Measurements from ENCODE around the gene HSP90AB1. TPM values are rescaled to one million over a fixed set of nuclear protein-coding genes. Genes with fewer than 3 reads are reported as not detected.

The HSP90AB1 gene
- total RNA-seq, 4 donors from 2014 or later: 336 to 897 (median 564) TPM

DNA sequence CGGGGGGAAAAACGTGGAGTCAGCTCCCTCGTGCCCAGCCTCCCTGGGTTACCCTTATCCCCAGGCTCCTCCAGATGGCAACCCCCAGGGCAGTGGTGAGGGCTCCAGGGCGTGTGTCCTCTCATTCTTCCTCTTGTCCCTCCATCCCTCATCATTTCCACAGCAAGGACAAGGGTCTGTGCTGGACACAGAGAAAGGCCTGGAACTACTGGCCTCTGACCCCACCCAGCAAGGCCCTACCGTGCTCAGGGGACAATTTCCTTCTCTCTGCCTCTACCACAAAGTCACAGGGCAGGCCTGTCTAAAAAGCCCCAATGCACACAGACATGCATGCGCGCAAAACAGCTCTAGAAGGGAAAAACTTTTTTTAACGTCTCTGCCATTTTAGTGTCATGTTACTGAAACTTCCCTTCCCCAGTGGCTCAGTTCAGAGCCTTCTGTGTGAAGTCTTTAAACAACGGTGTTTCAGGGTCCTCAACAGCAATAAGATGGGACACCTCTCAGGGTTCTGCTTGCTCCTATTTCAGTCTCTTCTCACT lies 11.5 kb downstream of the HSP90AB1 start:
- H3K4me1 ChIP-seq: peaks cover 0 to 15% of the 10 kb centered on the region in 2 donors
- peak in 1 of 2 donors; percentile 14 for DNase-seq
- TF ChIP-seq, protein P1, sequence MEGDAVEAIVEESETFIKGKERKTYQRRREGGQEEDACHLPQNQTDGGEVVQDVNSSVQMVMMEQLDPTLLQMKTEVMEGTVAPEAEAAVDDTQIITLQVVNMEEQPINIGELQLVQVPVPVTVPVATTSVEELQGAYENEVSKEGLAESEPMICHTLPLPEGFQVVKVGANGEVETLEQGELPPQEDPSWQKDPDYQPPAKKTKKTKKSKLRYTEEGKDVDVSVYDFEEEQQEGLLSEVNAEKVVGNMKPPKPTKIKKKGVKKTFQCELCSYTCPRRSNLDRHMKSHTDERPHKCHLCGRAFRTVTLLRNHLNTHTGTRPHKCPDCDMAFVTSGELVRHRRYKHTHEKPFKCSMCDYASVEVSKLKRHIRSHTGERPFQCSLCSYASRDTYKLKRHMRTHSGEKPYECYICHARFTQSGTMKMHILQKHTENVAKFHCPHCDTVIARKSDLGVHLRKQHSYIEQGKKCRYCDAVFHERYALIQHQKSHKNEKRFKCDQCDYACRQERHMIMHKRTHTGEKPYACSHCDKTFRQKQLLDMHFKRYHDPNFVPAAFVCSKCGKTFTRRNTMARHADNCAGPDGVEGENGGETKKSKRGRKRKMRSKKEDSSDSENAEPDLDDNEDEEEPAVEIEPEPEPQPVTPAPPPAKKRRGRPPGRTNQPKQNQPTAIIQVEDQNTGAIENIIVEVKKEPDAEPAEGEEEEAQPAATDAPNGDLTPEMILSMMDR (IDR thresholded peaks at IDR 0.05): no peak
- TF ChIP-seq POLR2A (IDR thresholded peaks at IDR 0.05): no peak
- no peak overlapping the region for H3K4me3 ChIP-seq
- intact Hi-C loops (cut with DNase I; ENCODE audit: low total_unique reads): no loop called here
- H3K27ac ChIP-seq: peak overlapping the region; percentile 90 to 96
- H3K36me3 ChIP-seq: no peaks in the 10 kb centered on the region
- H3K27me3 ChIP-seq: no peaks in the 10 kb centered on the region
- no peaks in the 10 kb centered on the region for H3K9me3 ChIP-seq

DNA sequence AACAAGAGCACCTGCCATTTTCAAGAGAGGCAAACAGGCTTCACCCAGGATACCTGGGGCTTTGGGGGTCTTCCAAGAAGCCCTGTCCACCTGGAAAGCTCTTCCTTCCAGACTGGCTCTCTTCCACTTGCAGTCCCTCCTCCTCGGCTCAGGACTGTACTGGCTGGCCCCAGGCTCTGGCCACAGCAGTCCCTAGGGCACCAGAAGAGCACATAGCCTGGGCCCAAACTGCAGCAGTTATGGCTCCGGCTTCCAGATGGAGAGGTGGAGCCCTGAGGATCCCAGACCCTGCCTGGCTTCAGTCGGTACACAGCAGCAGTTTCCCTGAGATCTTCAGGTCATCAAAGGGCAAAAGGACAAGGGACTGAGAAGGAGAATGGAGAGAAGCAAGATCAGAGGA lies 12.0 kb downstream of the HSP90AB1 start:
- Histone ChIP-seq H3K27ac (no peak overlapping the region), H3K4me3 (no peak overlapping the region), H3K9me3 (no peaks in the 10 kb centered on the region), H3K4me1 (peaks cover 0 to 21% of the 10 kb centered on the region in 2 donors), H3K36me3 (no peaks in the 10 kb centered on the region), H3K27me3 (no peaks in the 10 kb centered on the region)
- intact Hi-C loops (cut with DNase I; ENCODE audit: low total_unique reads): no loop called here
- TF ChIP-seq, protein P1 (IDR thresholded peaks at IDR 0.05): no peak
- no peak for TF ChIP-seq POLR2A (IDR thresholded peaks at IDR 0.05)
- DNase-seq: no peak

DNA sequence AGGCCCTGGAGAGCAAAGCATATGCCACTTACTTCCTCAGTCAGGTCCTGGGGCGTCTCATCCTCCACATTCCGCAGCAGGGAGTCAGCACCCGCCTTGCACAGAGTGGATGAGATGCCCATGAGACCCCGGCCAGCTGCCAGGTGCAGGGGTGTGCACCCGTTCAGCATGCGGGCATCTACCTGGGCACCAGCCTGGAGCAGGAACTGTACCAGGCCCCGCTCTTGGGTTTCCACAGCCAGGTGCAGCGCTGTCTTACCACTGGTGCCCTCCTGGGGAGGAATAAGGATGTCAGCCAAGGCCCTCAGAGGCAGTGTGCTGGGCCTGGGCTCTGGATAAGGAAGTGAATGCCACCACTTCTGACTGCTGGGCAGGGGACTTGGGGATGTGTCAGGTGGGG lies 13.1 kb downstream of the HSP90AB1 start:
- H3K36me3 ChIP-seq: no peaks in the 10 kb centered on the region
- intact Hi-C loops (cut with DNase I; ENCODE audit: low total_unique reads): no loop called here
- H3K27ac ChIP-seq: no peak overlapping the region
- no peak for DNase-seq
- H3K27me3 ChIP-seq: no peaks in the 10 kb centered on the region
- no peak for TF ChIP-seq POLR2A (IDR thresholded peaks at IDR 0.05)
- H3K4me1 ChIP-seq: peaks cover 0 to 27% of the 10 kb centered on the region in 2 donors
- no peaks in the 10 kb centered on the region for H3K9me3 ChIP-seq
- no peak overlapping the region for H3K4me3 ChIP-seq

DNA sequence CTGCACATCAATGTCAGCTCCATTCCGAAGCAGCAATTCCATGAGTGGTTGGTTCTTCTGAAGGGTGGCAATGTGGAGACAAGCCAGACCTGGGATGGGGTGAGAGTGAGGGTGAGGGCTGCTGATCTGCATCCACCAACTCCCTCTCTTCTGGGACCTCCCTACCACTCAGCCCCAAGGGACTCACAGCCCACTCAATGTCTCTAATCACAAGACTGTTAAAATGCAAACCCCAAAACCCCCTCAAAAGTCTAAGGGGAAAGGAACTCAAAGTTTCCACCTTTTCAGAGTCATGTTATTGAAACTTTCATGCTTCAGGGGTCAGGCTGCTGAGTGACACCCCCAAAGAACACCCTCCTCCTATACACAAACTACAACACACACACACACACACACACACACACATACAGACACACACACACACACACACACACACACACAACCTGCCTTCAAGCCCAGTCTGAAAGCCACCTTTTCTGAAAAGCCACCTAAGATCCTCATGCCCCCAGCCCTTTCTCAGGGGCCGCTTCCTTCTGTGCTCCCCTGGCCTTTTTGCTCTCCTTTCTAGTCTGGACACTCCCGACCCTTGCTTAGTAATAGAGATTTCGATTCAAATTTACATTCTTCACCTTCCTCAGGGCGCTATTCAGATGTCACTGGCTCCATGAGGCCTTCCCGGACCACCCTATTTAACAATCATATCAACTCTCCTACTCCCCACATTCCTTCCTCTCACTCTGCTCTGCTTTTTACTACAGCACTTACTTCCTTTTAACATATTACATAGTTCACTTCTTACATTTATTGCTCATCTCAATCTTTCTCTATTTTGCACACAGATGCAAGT lies 13.8 kb downstream of the HSP90AB1 start:
- H3K4me3 ChIP-seq: no peak overlapping the region
- no peaks in the 10 kb centered on the region for H3K27me3 ChIP-seq

DNA sequence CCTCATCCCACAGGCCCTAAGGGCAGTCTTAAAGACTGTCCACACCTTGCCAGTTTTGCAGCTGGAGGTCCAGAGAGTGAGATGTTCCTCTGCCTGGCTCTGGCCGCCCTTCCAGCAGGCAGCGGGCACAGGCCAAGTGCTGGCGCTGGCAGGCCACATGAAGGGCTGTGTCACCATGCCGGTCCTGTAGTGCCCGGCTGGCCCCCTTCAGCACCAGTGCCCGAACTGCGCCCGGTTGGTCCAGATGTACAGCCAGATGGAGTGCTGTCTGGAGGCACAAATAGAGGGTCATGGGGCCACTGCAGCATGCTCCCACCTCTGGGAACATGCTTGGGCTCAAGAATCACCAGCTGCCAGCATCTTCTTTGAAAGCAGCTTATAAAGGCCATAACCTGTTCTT lies 14.7 kb downstream of the HSP90AB1 start:
- no peaks in the 10 kb centered on the region for H3K36me3 ChIP-seq
- H3K4me1 ChIP-seq: peaks cover 0 to 27% of the 10 kb centered on the region in 2 donors
- no peaks in the 10 kb centered on the region for H3K27me3 ChIP-seq
- no peak overlapping the region for H3K27ac ChIP-seq
- no peak for TF ChIP-seq POLR2A (IDR thresholded peaks at IDR 0.05)
- TF ChIP-seq, protein P1 (IDR thresholded peaks at IDR 0.05): no peak
- intact Hi-C loops (cut with DNase I; ENCODE audit: low total_unique reads): no loop called here
- H3K9me3 ChIP-seq: no peaks in the 10 kb centered on the region
- H3K4me3 ChIP-seq: no peak overlapping the region
- DNase-seq: no peak

More for the DNA sequence above, 13.8 kb downstream of the HSP90AB1 start:
- TF ChIP-seq, protein P1 (IDR thresholded peaks at IDR 0.05): no peak
- no peak for TF ChIP-seq POLR2A (IDR thresholded peaks at IDR 0.05)
- Histone ChIP-seq H3K9me3 (no peaks in the 10 kb centered on the region), H3K27ac (no peak overlapping the region), H3K36me3 (no peaks in the 10 kb centered on the region), H3K4me1 (peaks cover 0 to 27% of the 10 kb centered on the region in 2 donors)
- no peak for DNase-seq
- intact Hi-C loops (cut with DNase I; ENCODE audit: low total_unique reads): no loop called here
